ENCODE data around the gene TRIO.

GRCh38 chr5:14462681-14463080, 319.5 kb downstream of the TRIO start:
- TF ChIP-seq, protein P1, sequence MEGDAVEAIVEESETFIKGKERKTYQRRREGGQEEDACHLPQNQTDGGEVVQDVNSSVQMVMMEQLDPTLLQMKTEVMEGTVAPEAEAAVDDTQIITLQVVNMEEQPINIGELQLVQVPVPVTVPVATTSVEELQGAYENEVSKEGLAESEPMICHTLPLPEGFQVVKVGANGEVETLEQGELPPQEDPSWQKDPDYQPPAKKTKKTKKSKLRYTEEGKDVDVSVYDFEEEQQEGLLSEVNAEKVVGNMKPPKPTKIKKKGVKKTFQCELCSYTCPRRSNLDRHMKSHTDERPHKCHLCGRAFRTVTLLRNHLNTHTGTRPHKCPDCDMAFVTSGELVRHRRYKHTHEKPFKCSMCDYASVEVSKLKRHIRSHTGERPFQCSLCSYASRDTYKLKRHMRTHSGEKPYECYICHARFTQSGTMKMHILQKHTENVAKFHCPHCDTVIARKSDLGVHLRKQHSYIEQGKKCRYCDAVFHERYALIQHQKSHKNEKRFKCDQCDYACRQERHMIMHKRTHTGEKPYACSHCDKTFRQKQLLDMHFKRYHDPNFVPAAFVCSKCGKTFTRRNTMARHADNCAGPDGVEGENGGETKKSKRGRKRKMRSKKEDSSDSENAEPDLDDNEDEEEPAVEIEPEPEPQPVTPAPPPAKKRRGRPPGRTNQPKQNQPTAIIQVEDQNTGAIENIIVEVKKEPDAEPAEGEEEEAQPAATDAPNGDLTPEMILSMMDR (IDR thresholded peaks at IDR 0.05): no peak
- TF ChIP-seq POLR2A (IDR thresholded peaks at IDR 0.05): no peak
